Osteoblast (primary cell): ENCODE data around the gene INPP1. TPM values are rescaled to one million over a fixed set of nuclear protein-coding genes. Genes with fewer than 3 reads are reported as not detected.
"Not testable (repeated sequence)": the region's sequence is repeated elsewhere in the genome, so short reads cannot be mapped to it uniquely, and the experiment has no call there.

Experiments
- DNase-seq: peaks from one replicate; pipeline ENCODE4 v3.0.0; 2011; ENCODE audit warnings: low spot score, mixed read lengths; ENCODE audit not compliant: insufficient read length; ENCODE audit errors: missing footprints
- H2AFZ ChIP-seq: 2 replicates; pipeline ENCODE4 v1.6.0; 2011; ENCODE audit warnings: mild to moderate bottlenecking, low read length
- H3K27ac ChIP-seq: 2 replicates; pipeline ENCODE4 v1.5.1; 2011; ENCODE audit warnings: mild to moderate bottlenecking, low read depth, low read length, moderate library complexity
- H3K27me3 ChIP-seq: 2 replicates; pipeline ENCODE4 v1.6.0; 2012; ENCODE audit warnings: mild to moderate bottlenecking, control low read depth, inconsistent platforms, low read length, moderate library complexity; ENCODE audit not compliant: insufficient read depth
- H3K36me3 ChIP-seq: 2 replicates; pipeline ENCODE4 v1.5.1; 2011; ENCODE audit warnings: mild to moderate bottlenecking, low read length, control low read depth, moderate library complexity; ENCODE audit not compliant: insufficient read depth
- H3K4me1 ChIP-seq: 2 replicates; pipeline ENCODE4 v1.5.1; 2011; ENCODE audit warnings: mild to moderate bottlenecking, low read length, control low read depth, moderate library complexity; ENCODE audit not compliant: insufficient read depth
- H3K4me2 ChIP-seq: 2 replicates; pipeline ENCODE4 v1.6.0; 2011; ENCODE audit warnings: mild to moderate bottlenecking, low read length; ENCODE audit not compliant: insufficient read depth
- H3K4me3 ChIP-seq: fragments of 200-600 bp; sonication (generic); 3 replicates; pipeline ENCODE4 v1.5.1; 2012; ENCODE audit warnings: mild to moderate bottlenecking, low read length, inconsistent platforms; ENCODE audit not compliant: insufficient read depth
- H3K79me2 ChIP-seq: 2 replicates; pipeline ENCODE4 v1.6.0; 2012; ENCODE audit warnings: mild to moderate bottlenecking, low read length, control low read depth, inconsistent platforms; ENCODE audit not compliant: insufficient read depth
- H3K9me3 ChIP-seq: 2 replicates; pipeline ENCODE4 v1.5.1; 2011; ENCODE audit warnings: low read depth, low read length, control low read depth
- H4K20me1 ChIP-seq: 2 replicates; pipeline ENCODE4 v1.6.0; 2012; ENCODE audit warnings: mild to moderate bottlenecking, low read length, control low read depth; ENCODE audit not compliant: insufficient read depth
- total RNA-seq: library from RNA; depleted of rRNA; stranded (reverse); fragments of >200 nt; gene quantifications from 2 replicates; pipeline ENCODE4 v1.2.3, GENCODE V29; 2012
- TF ChIP-seq, protein P1 (sequence below): IDR thresholded peaks from 2 replicates; pipeline ENCODE4 v1.5.1; 2011; ENCODE audit warnings: mild to moderate bottlenecking, low read depth, low read length, moderate library complexity; ENCODE audit errors: extremely low read depth

Gene INPP1
- total RNA-seq, 1 donor, result 11.6 TPM

DNA sequence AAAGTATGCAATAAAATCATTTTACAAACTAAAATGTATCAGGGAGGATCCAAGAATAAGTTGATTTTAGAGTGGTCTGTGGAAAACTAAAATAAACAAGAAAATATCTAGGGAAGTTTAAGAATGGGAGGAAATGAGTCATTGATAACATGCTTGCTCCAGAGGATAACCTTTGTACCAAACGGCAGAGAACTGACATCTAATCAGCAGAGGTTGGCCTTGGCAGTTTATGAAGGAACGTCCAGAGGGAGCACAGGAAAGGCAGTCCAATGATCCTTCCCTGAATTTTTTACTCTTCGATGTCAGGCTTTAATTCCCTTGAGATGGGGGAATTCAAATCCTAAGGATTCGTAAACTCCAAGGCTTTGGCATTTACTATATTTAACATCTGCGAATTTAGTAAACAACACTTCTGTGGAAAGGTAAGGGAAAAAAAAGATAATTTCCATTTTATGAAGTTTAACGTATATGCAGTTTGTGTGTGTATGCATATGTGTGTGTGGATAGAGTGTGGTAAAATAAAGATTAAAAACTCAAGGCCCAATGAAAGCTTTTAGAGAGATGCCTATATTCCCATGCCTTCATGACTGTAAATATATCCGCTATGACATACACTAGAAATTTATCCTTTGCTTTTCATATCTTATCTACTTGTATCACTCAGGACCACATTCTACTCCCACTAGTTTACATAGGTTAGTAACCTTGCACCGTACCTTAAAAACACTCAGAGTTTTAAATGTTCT is 8.7 kb upstream of the INPP1 start:
- Histone ChIP-seq H3K9me3 (no peaks in the 10 kb centered on the region), H4K20me1 (no peaks in the 10 kb centered on the region), H3K4me3 (no peak overlapping the region), H3K27me3 (no peaks in the 10 kb centered on the region), H3K4me1 (no peaks in the 10 kb centered on the region), H3K4me2 (no peak overlapping the region), H2AFZ (no peak overlapping the region), H3K36me3 (no peaks in the 10 kb centered on the region), H3K79me2 (no peaks in the 10 kb centered on the region), H3K27ac (no peak overlapping the region)
- no peak for DNase-seq
- TF ChIP-seq, protein P1, sequence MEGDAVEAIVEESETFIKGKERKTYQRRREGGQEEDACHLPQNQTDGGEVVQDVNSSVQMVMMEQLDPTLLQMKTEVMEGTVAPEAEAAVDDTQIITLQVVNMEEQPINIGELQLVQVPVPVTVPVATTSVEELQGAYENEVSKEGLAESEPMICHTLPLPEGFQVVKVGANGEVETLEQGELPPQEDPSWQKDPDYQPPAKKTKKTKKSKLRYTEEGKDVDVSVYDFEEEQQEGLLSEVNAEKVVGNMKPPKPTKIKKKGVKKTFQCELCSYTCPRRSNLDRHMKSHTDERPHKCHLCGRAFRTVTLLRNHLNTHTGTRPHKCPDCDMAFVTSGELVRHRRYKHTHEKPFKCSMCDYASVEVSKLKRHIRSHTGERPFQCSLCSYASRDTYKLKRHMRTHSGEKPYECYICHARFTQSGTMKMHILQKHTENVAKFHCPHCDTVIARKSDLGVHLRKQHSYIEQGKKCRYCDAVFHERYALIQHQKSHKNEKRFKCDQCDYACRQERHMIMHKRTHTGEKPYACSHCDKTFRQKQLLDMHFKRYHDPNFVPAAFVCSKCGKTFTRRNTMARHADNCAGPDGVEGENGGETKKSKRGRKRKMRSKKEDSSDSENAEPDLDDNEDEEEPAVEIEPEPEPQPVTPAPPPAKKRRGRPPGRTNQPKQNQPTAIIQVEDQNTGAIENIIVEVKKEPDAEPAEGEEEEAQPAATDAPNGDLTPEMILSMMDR, result no peak

DNA sequence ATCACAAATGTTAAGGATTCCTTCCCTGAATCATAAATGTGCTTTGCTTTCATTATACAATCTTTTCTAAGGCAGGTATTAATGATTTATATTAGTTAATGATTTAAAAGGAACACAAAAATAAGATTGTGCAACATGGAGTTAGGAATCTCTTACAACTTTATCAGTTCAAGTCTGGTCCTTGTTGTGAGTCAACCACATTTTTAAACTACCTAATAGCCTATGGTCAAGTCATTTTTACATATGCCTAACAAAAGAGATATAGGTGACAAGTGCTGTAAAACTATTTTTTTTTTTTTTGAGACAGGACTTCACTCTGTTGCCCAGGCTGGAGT is 8.2 kb upstream of the INPP1 start:
- H4K20me1 ChIP-seq, result no peaks in the 10 kb centered on the region
- no peaks in the 10 kb centered on the region for H3K4me1 ChIP-seq
- H3K27ac ChIP-seq, result no peak overlapping the region
- no peaks in the 10 kb centered on the region for H3K79me2 ChIP-seq
- TF ChIP-seq, protein P1, result no peak
- DNase-seq, result no peak
- H3K27me3 ChIP-seq, result no peaks in the 10 kb centered on the region
- H3K4me2 ChIP-seq, result no peak overlapping the region
- H2AFZ ChIP-seq, result no peak overlapping the region
- no peaks in the 10 kb centered on the region for H3K36me3 ChIP-seq
- H3K9me3 ChIP-seq, result no peaks in the 10 kb centered on the region
- no peak overlapping the region for H3K4me3 ChIP-seq

DNA sequence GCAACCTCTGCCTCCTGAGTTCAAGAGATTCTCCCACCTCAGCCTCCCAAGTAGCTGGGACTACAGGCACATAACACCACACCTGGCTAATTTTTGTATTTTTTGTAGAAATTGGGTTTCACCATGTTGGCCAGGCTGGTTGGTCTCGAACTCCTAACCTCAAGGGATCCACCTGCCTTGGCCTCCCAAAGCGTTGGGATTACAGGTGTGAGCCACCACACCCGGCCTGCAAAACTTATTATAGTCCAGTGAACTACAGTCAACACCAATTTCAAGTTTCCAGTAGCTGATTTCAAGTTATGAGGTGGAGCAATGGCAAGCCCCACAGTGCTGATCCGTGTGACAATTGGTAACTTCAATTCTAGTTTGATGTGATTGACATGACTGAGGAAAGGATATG is 7.8 kb upstream of the INPP1 start:
- not testable (repeated sequence) for H2AFZ ChIP-seq, H3K27ac ChIP-seq, H3K4me3 ChIP-seq, H3K4me2 ChIP-seq, H3K4me1 ChIP-seq, DNase-seq, H3K79me2 ChIP-seq, H3K36me3 ChIP-seq, H3K27me3 ChIP-seq, H4K20me1 ChIP-seq, H3K9me3 ChIP-seq

DNA sequence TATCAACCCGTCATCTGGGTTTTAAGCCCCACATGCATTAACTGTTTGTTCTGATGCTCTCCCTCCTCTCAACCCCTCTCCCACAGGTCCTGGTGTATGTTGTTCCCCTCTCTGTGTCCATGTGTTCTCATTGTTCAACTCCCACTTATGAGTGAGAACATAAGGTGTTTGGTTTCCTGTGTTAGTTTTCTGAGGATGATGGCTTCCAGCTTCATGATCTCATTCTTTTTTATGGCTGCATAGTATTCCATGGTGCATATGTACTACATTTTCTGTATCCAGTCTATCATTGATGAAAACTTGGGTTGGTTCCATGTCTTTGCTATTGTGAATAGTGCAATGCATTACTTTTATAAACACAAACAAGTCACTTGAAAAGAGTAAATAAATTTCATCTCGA is 7.0 kb upstream of the INPP1 start:
- Histone ChIP-seq H3K79me2 (no peaks in the 10 kb centered on the region), H3K36me3 (no peaks in the 10 kb centered on the region), H3K27me3 (no peaks in the 10 kb centered on the region), H2AFZ (no peak overlapping the region), H3K27ac (no peak overlapping the region), H3K9me3 (no peaks in the 10 kb centered on the region), H3K4me1 (no peaks in the 10 kb centered on the region), H3K4me2 (no peak overlapping the region), H4K20me1 (no peaks in the 10 kb centered on the region), H3K4me3 (no peak overlapping the region)
- no peak for DNase-seq
- TF ChIP-seq, protein P1, result no peak
